AG04450 (cell line): ENCODE measurements around the gene SETDB1. TPM values are rescaled to one million over a fixed set of nuclear protein-coding genes. Genes with fewer than 3 reads are reported as not detected.

ENCODE experiments used
- CTCF ChIA-PET: fragments of 300-600, 350-600 bp; formaldehyde crosslinking; extraction: SDS; loops from one replicate; lab custom pipeline; 2022; ENCODE audit warnings: antibody characterized with exemption, inconsistent platforms; lab: Charles Lee
- POLR2A ChIA-PET: fragments of 350-600 bp; formaldehyde crosslinking; extraction: SDS; loops from one replicate; lab custom pipeline; 2021; ENCODE audit warnings: antibody characterized with exemption, inconsistent platforms; lab: Yijun Ruan, JAX
- DNase-seq: peaks from one replicate; pipeline ENCODE4 v3.0.0-alpha.2; 2011; ENCODE audit warnings: low read depth, low spot score
- H3K27ac ChIP-seq: one replicate; pipeline ENCODE4 v1.5.1; 2012; ENCODE audit warnings: low read depth, low read length, control low read depth
- H3K27me3 ChIP-seq: one replicate; pipeline ENCODE4 v1.6.0; 2012; ENCODE audit warnings: low read length; ENCODE audit not compliant: control insufficient read depth, insufficient read depth
- H3K4me3 ChIP-seq: 2 replicates; pipeline ENCODE4 v1.5.1; 2011; ENCODE audit warnings: mild to moderate bottlenecking, low read depth, low read length, control low read depth
- H3K9me3 ChIP-seq: 2 replicates; pipeline ENCODE4 v1.5.1; 2012; ENCODE audit warnings: low read length; ENCODE audit not compliant: control insufficient read depth, insufficient read depth
- polyA plus RNA-seq: library from polyadenylated mRNA; depleted of rRNA; stranded (reverse); fragments of >200 nt; gene quantifications from 2 replicates; pipeline ENCODE4 v1.2.3, GENCODE V29; 2011
- TF ChIP-seq, protein P1 (sequence below): IDR thresholded peaks from 2 replicates; pipeline ENCODE4 v1.5.1; 2011; ENCODE audit warnings: low read depth, low read length, control low read depth, inconsistent platforms

The SETDB1 gene
- polyA plus RNA-seq, 1 experiment, result 35.5 TPM

DNA sequence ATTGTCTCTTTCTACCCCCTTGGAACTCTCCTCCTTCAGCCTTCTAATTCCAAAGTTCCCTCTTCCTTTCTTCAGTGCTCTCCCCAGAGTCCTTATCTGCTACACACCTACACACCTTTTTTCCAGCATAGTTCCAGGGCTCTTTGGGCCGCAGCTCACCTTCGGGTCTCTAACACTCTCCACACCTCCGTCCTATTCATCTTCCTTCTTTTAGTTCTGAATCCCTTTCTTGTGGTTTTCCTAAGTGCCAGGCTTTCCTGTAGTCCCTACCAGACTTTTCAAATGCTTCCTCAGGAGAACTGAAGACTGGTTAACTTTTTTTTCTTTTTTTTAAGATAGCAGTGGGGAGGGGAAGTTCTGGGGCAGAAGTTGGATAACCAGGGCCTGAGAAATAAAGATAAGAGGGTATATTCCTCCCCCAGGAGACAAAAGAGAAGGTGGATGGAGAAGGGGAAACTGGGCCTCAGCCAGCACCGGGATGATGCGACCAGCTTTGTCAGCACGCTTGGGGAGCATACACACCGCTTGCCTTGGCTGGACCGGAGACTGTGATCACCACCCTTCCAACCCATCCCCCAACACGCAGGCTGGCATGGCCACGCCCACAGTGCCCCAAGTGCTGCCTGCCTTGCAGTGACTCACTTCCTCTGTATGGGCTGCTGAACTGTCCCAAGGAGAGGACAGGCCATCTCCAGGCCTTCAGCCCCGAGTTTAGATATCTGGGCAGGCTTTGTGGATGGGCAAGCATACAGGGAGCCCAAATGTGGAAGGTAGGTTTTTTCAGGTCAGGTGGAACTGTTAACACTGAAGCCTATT is 50.9 kb downstream of the SETDB1 start:
- H3K27ac ChIP-seq, result no peak overlapping the region
- POLR2A ChIA-PET, result no interaction called here

DNA sequence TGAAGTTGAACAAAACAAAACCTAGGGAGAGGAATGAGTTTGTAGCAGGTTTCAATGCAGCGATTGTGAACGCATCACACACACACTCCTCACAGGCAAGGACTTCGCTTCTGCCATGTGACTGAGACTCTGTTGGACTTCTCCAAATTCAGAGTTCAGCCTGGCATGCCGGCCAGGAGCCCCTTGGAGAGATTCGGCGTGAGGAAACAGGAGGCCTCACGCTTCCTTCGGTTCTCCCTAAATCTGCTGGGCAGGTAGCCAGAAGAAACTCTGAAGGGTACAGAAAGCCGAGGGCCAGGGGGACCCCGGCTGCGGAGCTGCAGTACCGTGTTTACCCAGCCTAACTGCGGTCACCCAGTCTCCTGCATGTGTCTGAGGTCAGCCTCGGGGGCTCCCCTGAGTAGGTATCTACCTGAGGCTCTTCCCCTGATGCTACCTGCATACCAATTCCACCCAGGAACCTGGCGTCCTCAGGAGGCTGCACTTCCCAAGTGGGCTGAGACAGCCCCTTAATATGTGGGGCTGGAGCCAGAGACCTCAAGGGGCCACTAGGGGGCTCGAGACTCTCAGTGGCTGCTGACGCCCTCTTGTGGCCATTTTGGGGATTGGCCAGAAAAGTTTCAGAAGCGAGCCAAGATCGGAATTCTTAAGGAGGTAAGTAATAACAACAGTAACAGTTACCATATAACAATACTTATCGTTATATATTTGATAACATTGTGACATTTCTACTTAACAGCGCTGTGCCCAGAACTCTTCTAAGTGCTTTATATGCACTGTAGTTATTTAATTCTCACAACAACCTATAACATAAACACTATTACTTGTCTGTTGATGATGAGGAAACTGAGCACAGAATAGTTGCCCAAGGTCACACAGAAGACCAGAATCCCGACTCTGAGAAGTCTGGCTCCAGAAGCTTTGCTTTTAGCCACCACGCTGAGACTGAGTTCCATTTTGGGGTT is 53.2 kb downstream of the SETDB1 start:
- POLR2A ChIA-PET, result interaction anchor here (0.7 kb wide), 1 partner anchor 90 kb away, joined by 3 read pairs; no protein-coding TSS in a partner anchor
- Histone ChIP-seq H3K4me3 (no peak overlapping the region), H3K27ac (no peak overlapping the region), H3K27me3 (no peaks in the 10 kb centered on the region), H3K9me3 (no peaks in the 10 kb centered on the region; the same call in 1 of the 2 replicates)
- TF ChIP-seq, protein P1, sequence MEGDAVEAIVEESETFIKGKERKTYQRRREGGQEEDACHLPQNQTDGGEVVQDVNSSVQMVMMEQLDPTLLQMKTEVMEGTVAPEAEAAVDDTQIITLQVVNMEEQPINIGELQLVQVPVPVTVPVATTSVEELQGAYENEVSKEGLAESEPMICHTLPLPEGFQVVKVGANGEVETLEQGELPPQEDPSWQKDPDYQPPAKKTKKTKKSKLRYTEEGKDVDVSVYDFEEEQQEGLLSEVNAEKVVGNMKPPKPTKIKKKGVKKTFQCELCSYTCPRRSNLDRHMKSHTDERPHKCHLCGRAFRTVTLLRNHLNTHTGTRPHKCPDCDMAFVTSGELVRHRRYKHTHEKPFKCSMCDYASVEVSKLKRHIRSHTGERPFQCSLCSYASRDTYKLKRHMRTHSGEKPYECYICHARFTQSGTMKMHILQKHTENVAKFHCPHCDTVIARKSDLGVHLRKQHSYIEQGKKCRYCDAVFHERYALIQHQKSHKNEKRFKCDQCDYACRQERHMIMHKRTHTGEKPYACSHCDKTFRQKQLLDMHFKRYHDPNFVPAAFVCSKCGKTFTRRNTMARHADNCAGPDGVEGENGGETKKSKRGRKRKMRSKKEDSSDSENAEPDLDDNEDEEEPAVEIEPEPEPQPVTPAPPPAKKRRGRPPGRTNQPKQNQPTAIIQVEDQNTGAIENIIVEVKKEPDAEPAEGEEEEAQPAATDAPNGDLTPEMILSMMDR, result peak; percentile 100
- CTCF ChIA-PET, result interaction anchor here (0.8 to 6.0 kb wide), 11 partner anchors 9 to 159 kb away, joined by 3 to 60 read pairs (median 5); partner anchors contain the start of gene MINDY1
- DNase-seq, result peak; percentile 75

More for the DNA sequence above, 50.9 kb downstream of the SETDB1 start:
- Histone ChIP-seq H3K4me3 (no peak overlapping the region), H3K27me3 (no peaks in the 10 kb centered on the region), H3K9me3 (peaks cover 3% of the 10 kb centered on the region; the same call in 1 of the 2 replicates)
- CTCF ChIA-PET, result interaction anchor here (1.4 to 6.0 kb wide), 5 partner anchors 18 to 29 kb away, joined by 5 to 60 read pairs (median 11); partner anchors contain the start of gene MINDY1
- TF ChIP-seq, protein P1, result no peak
- no peak for DNase-seq

DNA sequence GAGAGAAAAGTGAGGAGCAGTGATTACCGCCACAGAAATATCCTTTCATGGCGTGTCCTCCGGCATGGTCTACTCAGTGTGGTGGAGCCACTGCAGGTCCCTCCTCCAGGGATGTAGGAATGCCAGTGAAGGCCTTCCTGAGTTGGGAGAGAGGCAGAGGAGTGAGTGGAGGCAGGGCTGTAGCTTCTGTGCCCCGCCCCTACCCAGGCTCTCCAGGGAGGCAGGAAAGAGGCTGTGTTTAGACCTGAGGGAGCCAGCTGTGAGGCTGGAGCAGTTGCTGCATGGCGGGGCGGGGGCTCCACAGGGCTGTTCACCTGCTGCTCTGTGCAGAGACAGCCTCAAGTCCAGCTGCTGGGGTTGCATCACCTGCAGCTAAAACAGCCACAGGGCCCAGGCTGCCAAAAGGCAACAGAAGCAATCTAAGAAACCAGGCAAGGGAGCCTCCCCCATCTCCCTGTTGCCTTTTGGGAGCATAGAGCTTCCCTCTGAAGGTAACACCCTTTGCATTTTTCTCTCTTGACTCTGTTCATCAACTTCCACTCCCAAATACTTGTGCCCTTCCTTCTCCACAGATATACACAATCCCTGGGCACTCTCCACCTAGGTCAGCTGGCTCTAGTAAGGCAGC is 55.1 kb downstream of the SETDB1 start:
- no peak overlapping the region for H3K4me3 ChIP-seq
- H3K9me3 ChIP-seq, result no peaks in the 10 kb centered on the region
- ChIA-PET POLR2A (interaction anchor here (0.9 to 1.6 kb wide), 2 partner anchors 18 to 64 kb away, joined by 3 to 6 read pairs; no protein-coding TSS in a partner anchor), CTCF (interaction anchor here (1.0 to 6.0 kb wide), 7 partner anchors 11 to 59 kb away, joined by 3 to 60 read pairs (median 4); partner anchors contain the start of gene MINDY1)
- DNase-seq, result no peak
- TF ChIP-seq, protein P1, result no peak
- peak overlapping the region; percentile 11 for H3K27ac ChIP-seq
- no peaks in the 10 kb centered on the region for H3K27me3 ChIP-seq

DNA sequence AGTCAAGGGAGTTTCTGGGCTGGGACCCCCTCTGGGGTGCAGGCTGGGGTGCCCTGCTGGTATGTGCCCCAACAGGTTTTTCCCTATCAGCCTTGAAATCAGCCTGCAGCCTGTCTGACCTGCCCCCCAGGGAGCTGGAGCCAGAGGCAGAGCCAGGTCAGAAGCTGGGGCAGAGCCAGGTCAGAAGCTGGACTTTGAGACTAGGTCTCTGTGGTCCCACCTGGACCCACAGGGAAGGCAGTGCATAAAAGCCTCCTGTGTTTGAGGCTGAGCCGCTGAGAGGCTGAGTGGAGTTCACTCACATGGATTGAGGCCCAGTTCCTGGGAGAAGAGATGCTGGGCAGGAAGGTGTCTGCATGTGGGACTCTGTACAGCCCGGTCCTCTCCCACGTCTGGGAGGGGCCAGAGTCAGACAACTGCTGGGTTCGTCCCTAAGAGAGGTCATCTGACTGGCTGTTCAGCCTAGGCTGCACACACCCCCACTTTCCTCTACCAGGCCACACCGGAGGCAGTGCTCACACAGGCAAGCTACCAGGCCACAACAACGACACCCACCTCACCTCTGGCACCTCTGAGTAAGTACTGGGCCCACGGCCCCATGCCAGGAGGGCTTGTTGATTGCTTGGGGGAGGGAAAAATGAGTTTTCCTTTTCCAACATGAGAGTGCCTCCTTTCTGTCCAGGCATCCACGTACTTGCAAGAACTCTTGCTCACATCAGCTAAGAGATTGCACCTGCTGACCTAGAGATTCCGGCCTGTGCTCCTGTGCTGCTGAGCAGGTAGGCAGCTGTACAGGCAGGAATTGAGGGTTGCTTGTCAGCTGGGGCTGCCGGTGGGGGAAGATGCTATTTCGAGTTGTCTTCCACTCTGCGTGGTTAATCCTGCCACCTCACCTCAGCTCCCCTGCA is 55.9 kb downstream of the SETDB1 start, which contains the start of gene ANXA9:
Gene ANXA9, plus strand, starts transcription at position 488 of the 908 bp plus-strand sequence. CDS start 814 bp downstream, outside the sequence.
- H3K4me3 ChIP-seq, result no peak within 1 kb of the TSS
- CTCF ChIA-PET, result interaction anchor here (0.9 to 6.0 kb wide), 5 partner anchors 8 to 24 kb away, joined by 3 to 60 read pairs (median 4); partner anchors contain the start of gene MINDY1
- no peaks in the 10 kb centered on the region for H3K9me3 ChIP-seq
- DNase-seq, result no peak
- TF ChIP-seq, protein P1, result no peak
- H3K27me3 ChIP-seq, result no peaks in the 10 kb centered on the region
- POLR2A ChIA-PET, result interaction anchor here (0.9 to 1.6 kb wide), 2 partner anchors 17 to 63 kb away, joined by 3 to 6 read pairs; no protein-coding TSS in a partner anchor
- peak within 1 kb of the TSS; percentile 11 for H3K27ac ChIP-seq
